Raji (cell line): ENCODE results near the gene BMP2.

Experiments
- POLR2A ChIP-seq: IDR thresholded peaks from 2 replicates; pipeline ENCODE4 v1.6.1; 2011; ENCODE audit warnings: low read depth, low read length, control low read depth; ENCODE audit not compliant: insufficient read depth

Gene BMP2

GRCh38 chr20:6767536-6768227 is at the start of gene BMP2:
Gene BMP2 (plus strand): TSS chr20:6767686. CDS start chr20:6770127, 2,441 bp downstream.
- no peak for TF ChIP-seq POLR2A

DNA sequence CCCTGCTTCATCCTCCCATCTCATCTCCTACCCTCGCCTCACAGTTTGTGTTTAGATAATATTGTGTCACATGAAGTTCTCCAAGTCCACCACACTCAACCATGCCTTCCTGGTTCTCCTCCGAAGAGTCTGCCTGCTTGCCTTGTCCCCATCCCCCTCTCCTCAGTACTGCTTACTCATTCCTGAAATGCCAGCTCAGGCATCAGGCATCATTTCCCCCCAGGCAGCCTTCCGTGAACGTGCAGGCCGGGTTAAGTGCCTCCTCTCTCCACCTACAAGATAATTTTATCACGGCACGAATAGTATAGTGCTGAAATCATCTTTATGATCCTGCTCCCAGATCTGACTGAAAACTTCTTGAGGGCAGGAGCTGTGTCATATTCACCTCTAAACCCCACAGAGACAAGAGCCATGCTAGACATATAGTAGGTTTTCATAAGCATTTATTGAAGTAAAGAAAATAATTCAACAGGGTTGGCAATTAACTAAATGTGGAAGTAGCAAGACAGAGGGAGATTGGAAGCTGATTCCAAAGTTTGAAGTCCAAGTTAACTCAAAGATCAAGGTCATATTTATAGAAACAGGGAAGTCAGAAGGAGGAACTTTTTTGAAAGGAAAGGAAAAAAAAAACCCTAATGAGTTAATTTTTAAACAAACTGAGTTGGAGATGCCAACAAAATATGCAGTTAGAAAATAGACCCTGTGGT is 48.7 kb upstream of the BMP2 start:
- no peak for TF ChIP-seq POLR2A

GRCh38 chr20:6719369-6719721 is 48.1 kb upstream of the BMP2 start:
- TF ChIP-seq POLR2A: no peak

DNA sequence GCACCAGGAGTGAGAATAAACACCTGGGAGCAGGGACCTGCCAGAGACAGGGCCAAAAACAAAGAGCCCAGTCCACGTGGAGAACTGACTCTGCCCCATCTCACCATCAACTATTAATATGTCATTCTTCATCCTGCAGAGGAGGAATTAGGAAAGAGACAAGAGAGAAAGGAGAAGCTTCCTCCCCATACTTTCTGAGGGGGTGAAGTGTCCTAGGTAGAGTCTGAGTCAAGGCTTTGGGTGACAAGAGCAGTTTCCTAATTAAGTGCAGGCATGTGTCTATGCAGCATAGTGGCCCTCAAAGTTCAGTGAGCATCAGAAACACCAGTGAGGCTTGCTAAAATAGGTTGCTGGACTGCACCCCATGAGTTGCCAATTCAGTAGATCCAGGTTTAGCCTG is 40.7 kb upstream of the BMP2 start:
- TF ChIP-seq POLR2A: no peak

DNA sequence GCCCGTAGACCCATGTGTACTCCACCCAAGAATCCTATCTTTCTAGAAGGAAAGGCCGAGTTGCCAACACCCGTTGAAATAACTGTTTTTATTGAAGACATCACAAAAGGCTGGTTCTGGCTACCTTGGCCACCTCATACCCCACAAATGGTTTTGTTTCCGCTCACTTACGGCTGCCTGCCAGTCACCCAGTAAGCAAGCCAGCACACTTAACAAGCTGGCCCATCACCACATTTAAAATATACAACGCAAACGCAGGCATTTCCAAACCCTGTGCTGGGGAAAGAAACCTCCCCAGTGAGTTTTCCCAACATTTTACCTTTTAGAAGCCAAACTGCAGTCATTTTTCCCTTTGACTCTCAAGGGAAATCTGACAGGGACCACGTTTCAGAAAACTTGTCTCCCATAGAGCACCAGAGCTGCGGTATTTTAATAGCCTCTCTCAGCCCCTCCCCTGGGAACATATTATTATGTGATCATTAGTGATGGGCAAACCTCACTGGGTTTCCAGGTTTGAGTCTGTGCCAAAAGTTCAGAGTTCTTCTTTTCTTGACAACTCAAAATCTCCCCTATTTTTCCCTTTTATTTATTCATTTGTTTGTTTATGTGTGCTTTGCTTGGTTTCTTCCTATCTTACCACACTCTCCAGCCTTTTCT is 36.7 kb upstream of the BMP2 start:
- TF ChIP-seq POLR2A: no peak

- TF ChIP-seq POLR2A: no peak
Observed at GRCh38 chr20:6732001-6732447, 35.5 kb upstream of the BMP2 start.

- TF ChIP-seq POLR2A: no peak
Observed at GRCh38 chr20:6732851-6733250, 34.6 kb upstream of the BMP2 start.

- no peak for TF ChIP-seq POLR2A
Observed at GRCh38 chr20:6733965-6734364, 33.5 kb upstream of the BMP2 start.

- TF ChIP-seq POLR2A: no peak
Observed at GRCh38 chr20:6735942-6736845, 31.3 kb upstream of the BMP2 start.

- no peak for TF ChIP-seq POLR2A
Observed at GRCh38 chr20:6739406-6739805, 28.1 kb upstream of the BMP2 start.

GRCh38 chr20:6740096-6740495 is 27.4 kb upstream of the BMP2 start:
- no peak for TF ChIP-seq POLR2A

DNA sequence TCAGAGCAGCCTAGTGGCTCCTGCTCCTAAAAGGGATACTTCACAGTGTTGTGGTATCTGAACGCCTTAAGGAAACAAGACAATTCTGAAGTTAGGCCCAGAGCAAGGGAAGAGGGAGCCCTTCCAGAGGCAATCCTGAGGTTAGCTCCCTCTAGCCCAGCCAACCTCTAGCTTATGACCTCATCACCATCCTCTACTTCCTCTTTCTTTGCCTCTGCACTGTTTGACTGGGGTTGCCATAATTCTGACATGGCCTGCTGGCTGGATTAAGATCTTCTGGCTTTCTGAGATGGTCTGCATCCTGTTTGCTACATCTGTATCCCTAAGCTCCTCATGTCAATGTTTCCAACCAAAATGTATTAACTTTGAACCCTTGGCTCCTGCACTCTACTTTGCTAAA is 23.3 kb upstream of the BMP2 start:
- TF ChIP-seq POLR2A: no peak

DNA sequence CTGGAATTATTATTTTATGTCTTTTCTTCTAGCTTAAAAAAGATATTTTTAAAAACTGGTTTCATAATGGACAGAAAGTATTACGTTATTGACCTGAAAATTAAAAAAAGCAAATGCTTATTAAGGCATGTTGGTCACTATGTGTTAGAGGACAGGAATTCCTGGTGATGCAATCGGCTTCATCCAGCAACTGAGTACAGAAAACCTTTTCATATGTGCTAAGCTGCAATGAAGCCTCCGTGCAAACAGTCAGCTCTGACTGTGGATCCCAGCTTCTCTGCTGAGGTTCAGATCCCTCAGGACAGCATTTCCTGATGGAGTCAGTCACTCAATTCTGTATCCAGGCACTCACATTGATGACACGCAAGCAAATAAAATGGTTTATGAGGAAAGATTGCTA is 22.7 kb upstream of the BMP2 start:
- TF ChIP-seq POLR2A: no peak

DNA sequence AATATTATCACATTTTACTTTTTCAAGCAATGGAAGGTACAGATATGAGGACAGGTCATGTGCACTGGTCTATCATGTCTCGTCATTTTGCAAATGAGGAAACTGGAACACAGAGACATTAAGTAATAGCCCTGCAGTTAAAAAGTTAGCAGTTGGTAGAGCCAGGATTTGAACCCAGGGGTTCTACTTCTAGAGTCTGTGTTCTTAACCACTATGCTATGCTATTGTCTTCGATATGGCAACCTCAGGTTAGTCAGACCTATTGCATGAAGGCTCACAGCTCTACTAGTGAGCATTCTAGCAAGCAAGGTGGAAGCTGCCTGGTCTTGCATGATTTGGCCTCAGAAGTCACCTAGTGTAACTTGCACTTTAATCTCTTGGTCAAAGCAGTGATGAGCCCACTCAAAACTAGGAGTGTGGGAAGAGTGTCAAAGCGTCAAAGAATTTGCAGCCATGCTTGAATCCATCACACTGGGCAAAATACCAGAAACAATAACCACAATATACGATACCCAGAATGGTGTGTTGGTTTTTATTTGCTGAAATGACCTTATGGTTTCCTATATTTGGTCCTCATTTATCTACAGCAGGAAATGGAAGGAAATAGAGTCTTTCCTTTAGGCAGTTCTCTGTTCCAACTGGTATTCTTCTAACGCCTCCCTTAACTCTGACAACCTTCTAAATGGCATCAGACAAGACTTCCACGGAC is 20.4 kb upstream of the BMP2 start:
- no peak for TF ChIP-seq POLR2A
